IPS DF 6.9 (cell line): ENCODE results near the gene P2RY8.

Source experiments
- DNase-seq: peaks from one replicate; pipeline ENCODE4 v3.0.0-alpha.2; 2013; ENCODE audit warnings: low read depth, low spot score
- H3K27ac ChIP-seq: one replicate; pipeline ENCODE4 v1.5.1; 2013; ENCODE audit warnings: low read length, control low read depth
- H3K27me3 ChIP-seq: 2 replicates; pipeline ENCODE4 v1.6.1; 2013; ENCODE audit warnings: mild to moderate bottlenecking, low read length; ENCODE audit not compliant: control insufficient read depth, insufficient read depth
- H3K36me3 ChIP-seq: 2 replicates; pipeline ENCODE4 v1.6.1; 2013; ENCODE audit warnings: low read length; ENCODE audit not compliant: control insufficient read depth, insufficient read depth
- H3K4me1 ChIP-seq: 2 replicates; pipeline ENCODE4 v1.6.1; 2013; ENCODE audit warnings: low read length; ENCODE audit not compliant: control insufficient read depth, insufficient read depth
- H3K4me3 ChIP-seq: 2 replicates; pipeline ENCODE4 v1.5.1; 2013; ENCODE audit warnings: mild to moderate bottlenecking, low read length
- H3K9me3 ChIP-seq: 2 replicates; pipeline ENCODE4 v1.6.1; 2013; ENCODE audit warnings: low read length, inconsistent platforms; ENCODE audit not compliant: control insufficient read depth, insufficient read depth
- WGBS: extraction: QIAGEN DNeasy Blood & Tissue Kit; methylation state at CpG from one replicate; pipeline ENCODE4 v1.1.7; 2013; ENCODE audit warnings: mixed read lengths, missing lambda C conversion rate; ENCODE audit not compliant: insufficient read length, insufficient coverage; 5-methylcytosine and 5-hydroxymethylcytosine counted together

The P2RY8 gene

DNA sequence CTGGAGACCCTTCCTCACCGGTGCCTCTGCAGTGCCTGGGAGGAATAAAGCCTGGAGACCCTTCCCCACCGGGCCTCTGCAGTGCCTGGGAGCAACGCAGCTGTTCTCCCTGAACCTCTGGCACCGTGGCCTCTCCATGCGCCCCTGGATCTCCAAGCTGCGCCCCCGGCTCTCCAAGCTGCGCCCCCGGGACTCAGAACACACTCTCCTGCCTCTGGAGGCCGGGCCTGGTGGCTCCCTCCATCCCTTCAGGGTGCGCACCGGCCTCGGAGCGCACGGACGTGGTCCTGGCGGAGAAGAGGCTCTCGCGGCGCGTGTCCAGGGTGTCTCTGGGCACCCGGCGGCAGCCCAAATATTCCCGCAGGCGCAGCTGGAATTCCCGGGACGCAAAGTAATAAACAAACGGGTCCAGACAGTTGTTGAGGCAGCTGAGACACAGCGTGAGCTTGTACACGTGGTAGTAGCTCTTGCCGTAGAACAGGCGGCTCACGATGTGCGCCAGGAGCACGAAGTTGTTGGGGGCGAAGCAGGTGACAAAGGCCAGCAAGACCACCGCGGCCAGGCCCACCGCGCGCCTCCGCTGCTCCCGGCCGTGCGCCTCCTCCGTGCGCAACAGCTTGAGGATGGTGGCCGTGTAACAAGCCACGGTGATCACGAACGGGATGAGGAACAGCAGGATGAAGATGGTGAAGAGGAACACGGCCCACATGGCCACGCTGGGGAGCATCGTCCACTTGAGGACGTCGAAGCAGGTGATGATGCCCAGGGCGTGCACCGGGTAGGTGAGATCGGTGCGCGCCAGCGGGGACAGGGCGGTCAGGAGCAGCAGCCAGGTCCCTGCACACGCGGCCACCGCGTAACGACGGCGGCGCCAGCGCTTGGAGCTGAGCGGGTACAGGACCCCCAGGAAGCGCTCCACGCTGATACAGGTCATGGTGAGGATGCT lies 71.4 kb downstream of the P2RY8 start:
- Histone ChIP-seq H3K27ac (no peak overlapping the region), H3K27me3 (peaks cover 34% of the 10 kb centered on the region; the same call in 1 of the 2 replicates), H3K9me3 (no peaks in the 10 kb centered on the region), H3K36me3 (no peaks in the 10 kb centered on the region), H3K4me1 (peaks cover 5% of the 10 kb centered on the region), H3K4me3 (peak overlapping the region; percentile 15; the same call in 1 of the 2 replicates)
- WGBS: no CpG with 5 or more reads among the region's 75 CpGs
- no peak for DNase-seq

DNA sequence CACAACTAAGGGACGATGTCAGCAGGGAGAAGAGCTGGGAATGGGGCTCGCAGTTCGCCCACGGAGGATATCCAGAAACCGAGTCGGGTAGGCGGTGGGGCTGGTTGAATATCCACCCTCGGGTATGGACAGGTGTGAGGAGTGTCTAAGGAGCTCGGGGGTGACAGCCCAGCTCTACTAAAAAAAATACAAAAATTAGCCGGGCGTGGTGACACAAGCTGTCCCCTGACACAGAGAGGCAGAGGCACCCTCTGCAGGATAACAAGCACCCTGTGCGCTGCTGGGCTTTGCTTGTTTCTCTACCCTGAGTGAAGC lies 72.1 kb downstream of the P2RY8 start:
- no peaks in the 10 kb centered on the region for H3K36me3 ChIP-seq
- H3K4me3 ChIP-seq: no peak overlapping the region; the same call in 1 of the 2 replicates
- no peak overlapping the region for H3K27ac ChIP-seq
- no CpG with 5 or more reads among the region's 12 CpGs for WGBS
- H3K27me3 ChIP-seq: peaks cover 34% of the 10 kb centered on the region; the same call in 1 of the 2 replicates
- no peaks in the 10 kb centered on the region for H3K9me3 ChIP-seq
- DNase-seq: no peak
- peaks cover 5% of the 10 kb centered on the region for H3K4me1 ChIP-seq

DNA sequence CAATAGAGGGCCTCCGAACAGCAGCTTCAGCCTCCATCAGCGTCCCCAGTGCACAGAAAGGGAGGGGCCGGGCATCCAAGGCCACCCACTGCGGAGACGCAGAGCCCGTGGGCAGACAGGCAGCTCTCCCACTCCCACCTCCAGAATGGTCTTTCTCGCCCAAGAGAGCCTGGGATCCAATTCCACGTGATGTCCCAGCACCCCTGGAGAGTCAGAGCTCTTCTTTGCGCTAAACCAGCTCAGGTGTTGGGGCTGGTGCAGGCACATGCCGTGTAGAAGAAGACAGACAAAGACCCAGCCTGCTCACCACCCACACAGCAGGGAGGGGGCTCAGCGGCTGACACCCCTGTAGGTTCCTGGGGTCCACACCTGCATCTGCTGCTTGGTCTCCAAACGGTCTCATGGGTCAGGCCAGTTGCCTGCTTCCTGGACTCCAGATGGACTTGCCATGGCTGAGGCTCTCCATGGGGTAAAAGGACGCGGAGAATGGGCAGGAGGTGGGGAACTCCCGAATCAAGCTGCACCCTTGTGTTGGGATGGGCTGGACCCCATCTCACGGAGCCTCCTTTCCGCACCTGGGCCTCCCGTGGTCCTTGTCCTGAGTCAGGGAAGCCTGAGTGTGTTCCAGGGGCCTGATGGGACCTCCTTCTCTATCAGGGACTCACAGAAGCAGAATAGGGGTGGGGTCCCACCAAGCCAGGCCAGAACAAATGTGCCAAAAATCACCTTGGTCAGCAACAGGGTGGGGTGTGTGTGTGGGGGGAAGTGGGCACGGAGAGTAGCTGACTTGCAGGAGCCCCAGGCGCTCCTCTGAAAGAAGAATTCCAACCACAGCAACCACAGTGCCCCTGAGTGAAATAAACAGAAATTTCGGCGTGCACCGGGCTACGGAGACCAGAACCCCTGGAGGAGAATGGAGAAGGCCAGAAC lies 72.7 kb downstream of the P2RY8 start:
- no peak for DNase-seq
- peaks cover 5% of the 10 kb centered on the region for H3K4me1 ChIP-seq
- H3K27ac ChIP-seq: no peak overlapping the region
- no peak overlapping the region for H3K4me3 ChIP-seq
- no peaks in the 10 kb centered on the region for H3K36me3 ChIP-seq
- no CpG with 5 or more reads among the region's 24 CpGs for WGBS
- no peaks in the 10 kb centered on the region for H3K9me3 ChIP-seq
- H3K27me3 ChIP-seq: peaks cover 34% of the 10 kb centered on the region; the same call in 1 of the 2 replicates

DNA sequence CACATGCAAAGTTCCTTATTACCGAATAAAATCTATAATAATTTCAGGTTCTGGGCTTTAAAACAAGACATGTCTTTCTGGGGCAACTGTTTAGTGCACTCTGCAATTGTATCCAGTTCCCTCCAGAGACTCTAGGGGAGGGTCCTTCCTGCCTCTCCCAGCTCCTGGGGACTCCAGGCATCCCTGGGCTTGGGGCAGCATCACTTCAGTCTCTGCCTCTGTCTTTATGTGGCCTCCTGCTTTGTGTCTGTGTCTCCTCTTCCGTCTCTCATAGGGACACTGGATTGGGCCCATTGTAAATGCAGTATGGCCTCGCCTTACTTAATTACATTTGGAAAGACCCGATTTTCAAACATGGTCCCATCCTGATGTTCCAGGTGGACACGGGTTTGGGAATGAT lies 73.4 kb downstream of the P2RY8 start:
- WGBS: no CpG with 5 or more reads among the region's 5 CpGs
- peaks cover 34% of the 10 kb centered on the region; the same call in 1 of the 2 replicates for H3K27me3 ChIP-seq

DNA sequence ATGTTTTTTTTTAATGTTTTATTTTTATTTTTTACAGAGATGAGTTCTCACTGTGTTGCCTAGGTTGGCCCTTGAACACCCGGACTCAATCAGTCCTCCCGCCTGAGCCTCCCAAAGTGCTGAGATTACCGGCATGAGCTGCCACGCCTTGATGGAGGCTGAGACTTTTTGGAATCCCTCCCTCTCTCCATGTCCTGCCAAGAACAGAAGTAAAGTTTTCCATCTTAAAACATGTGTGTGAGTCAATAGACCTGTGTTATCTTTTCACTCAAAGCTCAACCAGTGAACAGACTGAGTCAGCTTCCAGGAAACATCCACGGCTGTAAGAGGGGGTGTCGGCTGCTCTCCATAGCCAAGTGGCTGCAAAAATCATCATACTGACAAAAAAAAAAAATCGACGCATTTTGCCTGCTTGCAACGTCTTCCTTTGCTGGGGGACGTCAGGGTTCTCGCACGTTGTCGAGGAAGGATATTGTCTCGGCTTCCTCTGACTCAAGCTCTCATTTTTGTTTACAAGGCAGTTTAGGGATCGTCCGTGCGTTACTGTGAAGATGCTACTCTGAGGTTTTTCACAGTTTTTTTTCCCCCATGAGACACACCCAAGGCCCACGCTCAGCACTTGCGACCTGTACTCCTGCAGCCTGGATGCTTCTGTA lies 74.3 kb downstream of the P2RY8 start:
- no peaks in the 10 kb centered on the region for H3K36me3 ChIP-seq
- H3K4me3 ChIP-seq: no peak overlapping the region
- no peaks in the 10 kb centered on the region for H3K9me3 ChIP-seq
- H3K4me1 ChIP-seq: peaks cover 5% of the 10 kb centered on the region; the same call in 1 of the 2 replicates
- no CpG with 5 or more reads among the region's 19 CpGs for WGBS
- H3K27me3 ChIP-seq: peaks cover 34% of the 10 kb centered on the region; the same call in 1 of the 2 replicates
- DNase-seq: no peak
- no peak overlapping the region for H3K27ac ChIP-seq

More for the DNA sequence above, 73.4 kb downstream of the P2RY8 start:
- Histone ChIP-seq H3K4me1 (peaks cover 5% of the 10 kb centered on the region; the same call in 1 of the 2 replicates), H3K27ac (no peak overlapping the region), H3K9me3 (no peaks in the 10 kb centered on the region), H3K36me3 (no peaks in the 10 kb centered on the region), H3K4me3 (no peak overlapping the region)
- DNase-seq: no peak

DNA sequence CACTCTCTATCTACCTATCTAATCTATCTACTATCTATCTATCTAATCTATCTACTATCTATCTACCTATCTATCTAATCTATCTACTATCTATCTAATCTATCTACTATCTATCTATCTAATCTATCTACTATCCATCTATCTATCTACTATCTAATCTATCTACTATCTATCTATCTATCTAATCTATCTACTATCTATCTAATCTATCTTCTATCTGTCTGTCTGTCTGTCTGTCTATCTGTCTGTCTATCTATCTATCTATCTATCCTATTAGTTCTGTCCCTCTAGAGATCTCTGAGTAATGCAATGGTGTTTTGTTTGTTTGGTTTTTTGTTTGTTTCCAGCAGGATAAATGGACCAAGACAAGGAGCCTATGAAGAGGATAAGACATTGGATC lies 74.9 kb downstream of the P2RY8 start:
- no peak for DNase-seq
- Histone ChIP-seq H3K27ac (no peak overlapping the region), H3K4me1 (peaks cover 3% of the 10 kb centered on the region; the same call in 1 of the 2 replicates), H3K9me3 (no peaks in the 10 kb centered on the region), H3K4me3 (no peak overlapping the region), H3K36me3 (no peaks in the 10 kb centered on the region), H3K27me3 (peaks cover 29% of the 10 kb centered on the region; the same call in 1 of the 2 replicates)

DNA sequence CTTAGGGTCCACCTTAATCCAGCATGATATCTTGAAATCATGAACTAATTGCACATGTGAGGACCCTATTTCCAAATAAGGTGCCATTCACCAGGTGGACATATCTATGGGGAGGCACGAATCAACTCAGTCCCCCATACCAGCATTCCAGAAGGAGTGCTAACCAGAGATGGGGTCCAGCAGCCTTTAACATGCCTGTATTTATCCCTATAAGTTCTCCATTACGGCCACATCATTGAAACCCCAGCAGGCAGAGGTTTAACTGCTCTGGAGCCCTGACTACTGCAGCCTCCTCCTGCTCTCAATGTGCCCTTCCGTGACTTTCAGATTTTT lies 81.1 kb downstream of the P2RY8 start:
- H3K4me3 ChIP-seq: no peak overlapping the region
- no peaks in the 10 kb centered on the region for H3K36me3 ChIP-seq
- no peak overlapping the region for H3K27ac ChIP-seq
- no peaks in the 10 kb centered on the region for H3K27me3 ChIP-seq
- DNase-seq: no peak
- no peaks in the 10 kb centered on the region for H3K4me1 ChIP-seq
- no CpG with 5 or more reads among the region's 3 CpGs for WGBS
- H3K9me3 ChIP-seq: no peaks in the 10 kb centered on the region

DNA sequence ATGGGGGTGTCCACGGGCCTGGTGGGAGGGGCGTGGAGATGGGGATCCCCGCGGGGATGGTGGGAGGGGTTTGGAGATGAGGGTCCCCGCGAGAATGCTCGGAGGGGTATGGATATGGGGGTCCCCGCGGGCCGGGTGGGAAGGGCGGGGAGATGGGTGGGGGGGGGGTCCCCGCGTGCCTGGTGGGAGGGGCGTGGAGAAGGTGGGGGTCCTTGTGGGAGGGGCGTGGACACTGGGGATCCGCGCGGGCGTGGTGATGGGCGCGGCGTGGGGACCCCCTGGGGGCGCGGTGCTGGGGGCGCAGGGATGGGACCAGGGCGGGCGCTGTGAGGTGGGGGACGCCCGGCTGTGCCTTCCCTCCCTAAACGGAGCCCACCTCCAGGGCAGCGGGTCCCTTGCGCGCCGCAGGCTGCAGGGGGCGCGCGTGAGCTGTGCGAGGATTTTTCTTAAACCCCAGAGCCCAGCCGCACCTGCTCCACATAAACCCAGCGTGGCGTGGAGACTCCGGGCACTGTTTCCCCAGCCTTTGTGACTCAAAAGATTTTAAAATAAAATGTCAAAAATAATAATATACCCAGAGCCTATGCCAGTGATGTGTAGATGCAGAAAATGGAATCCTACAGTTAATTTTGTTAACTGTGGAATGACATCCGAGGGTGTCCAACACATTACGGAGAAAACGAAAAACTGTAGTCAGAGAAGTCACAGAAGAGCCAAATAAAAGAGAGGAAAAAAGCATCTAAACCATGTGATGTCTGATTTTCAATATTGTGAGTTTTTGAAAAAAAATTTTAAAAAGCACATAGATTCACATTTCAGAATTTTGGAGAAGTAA lies 82.8 kb downstream of the P2RY8 start:
- no peaks in the 10 kb centered on the region for H3K4me1 ChIP-seq
- no CpG with 5 or more reads among the region's 45 CpGs for WGBS
- DNase-seq: peak; percentile 67
- H3K27me3 ChIP-seq: no peaks in the 10 kb centered on the region
- H3K27ac ChIP-seq: no peak overlapping the region
- peak overlapping the region; percentile 29; the same call in 1 of the 2 replicates for H3K4me3 ChIP-seq
- no peaks in the 10 kb centered on the region; the same call in 1 of the 2 replicates for H3K36me3 ChIP-seq
- no peaks in the 10 kb centered on the region for H3K9me3 ChIP-seq

DNA sequence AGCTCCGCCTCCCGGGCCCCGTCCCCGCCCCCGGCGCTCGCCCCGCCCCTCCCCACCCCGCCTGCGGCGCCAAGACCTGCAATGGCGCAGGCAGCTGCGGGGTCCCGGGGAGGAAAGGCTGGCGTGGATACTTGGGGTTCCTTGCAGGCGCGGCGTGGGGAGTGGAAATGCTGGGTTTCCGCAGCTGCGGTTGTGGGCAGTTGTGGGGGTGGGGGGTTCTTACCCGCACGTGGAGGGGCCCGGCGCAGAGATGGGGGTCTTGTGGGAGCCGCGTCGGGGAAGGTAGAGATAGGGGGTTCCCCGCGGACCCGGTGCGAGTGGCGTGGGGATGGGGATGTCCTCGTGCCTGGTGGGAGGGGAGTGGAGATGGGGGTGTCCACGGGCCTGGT lies 83.6 kb downstream of the P2RY8 start:
- Histone ChIP-seq H3K4me3 (peak overlapping the region; percentile 65; the same call in 1 of the 2 replicates), H3K9me3 (no peaks in the 10 kb centered on the region), H3K27ac (no peak overlapping the region), H3K27me3 (no peaks in the 10 kb centered on the region), H3K36me3 (peaks cover 4% of the 10 kb centered on the region; the same call in 1 of the 2 replicates), H3K4me1 (no peaks in the 10 kb centered on the region)
- no peak for DNase-seq
- no CpG with 5 or more reads among the region's 34 CpGs for WGBS
